HG03095 (cell line): ENCODE measurements around the gene TSHR.

Experiments used
- ATAC-seq: cut with Tn5 transposase; IDR thresholded peaks from one replicate; pipeline ENCODE4 v1.9.1; 2021; ENCODE audit warnings: moderate library complexity; ENCODE audit not compliant: unreplicated experiment

TSHR gene

GRCh38 chr14:81127785-81128184, 172.4 kb downstream of the TSHR start:
- no peak for ATAC-seq

- no peak for ATAC-seq
These were observed 173.8 kb downstream of the TSHR start for GRCh38 chr14:81129242-81129641.

DNA sequence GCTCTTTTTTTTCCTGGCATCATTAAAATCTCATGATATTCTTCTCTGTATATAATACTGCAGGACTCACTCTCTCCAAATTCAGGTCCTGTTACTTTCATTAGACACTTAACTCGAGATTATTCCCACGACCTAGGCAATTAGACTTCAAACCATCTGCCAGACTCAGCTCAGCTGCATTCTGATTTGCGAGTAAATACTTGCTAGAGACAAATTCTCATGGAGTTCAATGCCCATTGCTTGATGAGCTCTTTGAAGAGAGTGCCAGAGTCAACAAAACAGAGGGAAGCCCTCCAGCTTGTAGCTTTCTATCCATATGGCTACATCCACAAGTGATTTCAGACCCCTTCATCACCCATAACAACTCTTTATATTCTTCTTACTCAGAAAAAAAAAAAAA, 177.0 kb downstream of the TSHR start:
- no peak for ATAC-seq

DNA sequence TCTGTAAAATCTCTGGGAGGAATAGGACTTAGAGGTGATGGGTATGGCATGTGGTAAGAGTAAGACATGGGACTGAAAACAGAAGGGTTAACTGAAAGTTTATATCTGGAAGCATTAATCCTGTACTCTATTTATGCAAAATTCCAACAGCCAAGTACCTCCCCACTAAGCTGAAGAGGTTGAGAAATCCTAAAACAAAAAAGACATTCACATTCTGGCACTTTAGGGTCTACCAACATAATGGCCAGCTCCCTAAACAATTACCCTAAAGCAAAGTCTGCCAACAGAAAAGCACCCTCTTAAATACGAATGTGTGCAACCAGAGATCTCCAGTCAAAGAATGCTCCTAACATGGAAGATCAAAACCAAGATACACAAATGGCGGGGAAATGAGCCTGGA, 178.0 kb downstream of the TSHR start:
- ATAC-seq: no peak

- no peak for ATAC-seq
These were observed 181.9 kb downstream of the TSHR start for GRCh38 chr14:81137316-81137715.

GRCh38 chr14:81138429-81138828, 183.0 kb downstream of the TSHR start:
- no peak for ATAC-seq

GRCh38 chr14:81141426-81141825, 186.0 kb downstream of the TSHR start:
- no peak for ATAC-seq

DNA sequence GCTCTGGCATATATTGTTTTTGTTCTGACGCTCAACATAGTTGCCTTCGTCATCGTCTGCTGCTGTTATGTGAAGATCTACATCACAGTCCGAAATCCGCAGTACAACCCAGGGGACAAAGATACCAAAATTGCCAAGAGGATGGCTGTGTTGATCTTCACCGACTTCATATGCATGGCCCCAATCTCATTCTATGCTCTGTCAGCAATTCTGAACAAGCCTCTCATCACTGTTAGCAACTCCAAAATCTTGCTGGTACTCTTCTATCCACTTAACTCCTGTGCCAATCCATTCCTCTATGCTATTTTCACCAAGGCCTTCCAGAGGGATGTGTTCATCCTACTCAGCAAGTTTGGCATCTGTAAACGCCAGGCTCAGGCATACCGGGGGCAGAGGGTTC, 188.4 kb downstream of the TSHR start:
- no peak for ATAC-seq

- ATAC-seq: no peak
These were observed 189.6 kb downstream of the TSHR start for GRCh38 chr14:81144824-81145603.

- ATAC-seq: no peak
These were observed 191.9 kb downstream of the TSHR start for GRCh38 chr14:81147140-81147897.

DNA sequence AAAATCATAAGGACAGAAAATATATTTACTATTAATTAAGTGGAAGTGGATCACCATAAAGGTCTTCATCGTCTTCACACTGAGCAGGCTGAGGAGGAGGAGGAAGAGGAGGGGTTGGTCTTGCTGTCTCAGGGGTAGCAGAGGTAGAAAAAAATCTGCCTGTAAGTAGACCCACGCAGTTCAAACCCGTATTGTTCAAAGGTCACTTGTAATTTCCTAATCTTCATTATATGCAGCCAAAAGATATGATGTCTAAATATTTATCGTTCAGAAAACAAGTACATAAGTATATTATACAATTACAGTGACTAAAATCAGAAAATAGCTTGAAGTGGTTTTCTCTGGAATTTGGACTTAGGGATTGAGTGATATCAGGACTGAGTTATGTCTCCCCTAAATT, 193.2 kb downstream of the TSHR start:
- no peak for ATAC-seq

GRCh38 chr14:81153187-81153586, 197.8 kb downstream of the TSHR start:
- no peak for ATAC-seq

DNA sequence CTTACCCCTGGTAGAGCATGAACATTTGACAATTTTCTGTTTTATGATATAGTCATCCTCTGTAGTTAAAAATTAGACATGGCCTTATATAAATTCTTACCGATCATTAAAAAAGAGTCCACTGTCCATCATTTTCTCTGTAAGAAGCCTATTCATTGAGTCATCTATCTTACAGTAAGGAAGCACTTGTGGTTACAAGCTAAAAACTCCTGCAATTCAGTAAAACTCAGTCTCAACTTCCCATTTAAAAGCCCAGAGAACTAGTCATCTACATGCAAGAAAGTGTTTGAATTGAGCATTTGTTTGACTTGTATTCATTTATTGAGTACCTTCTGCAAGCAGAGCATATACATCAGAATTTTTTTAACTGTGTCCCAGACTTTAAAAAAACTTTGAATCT, 202.0 kb downstream of the TSHR start:
- no peak for ATAC-seq

DNA sequence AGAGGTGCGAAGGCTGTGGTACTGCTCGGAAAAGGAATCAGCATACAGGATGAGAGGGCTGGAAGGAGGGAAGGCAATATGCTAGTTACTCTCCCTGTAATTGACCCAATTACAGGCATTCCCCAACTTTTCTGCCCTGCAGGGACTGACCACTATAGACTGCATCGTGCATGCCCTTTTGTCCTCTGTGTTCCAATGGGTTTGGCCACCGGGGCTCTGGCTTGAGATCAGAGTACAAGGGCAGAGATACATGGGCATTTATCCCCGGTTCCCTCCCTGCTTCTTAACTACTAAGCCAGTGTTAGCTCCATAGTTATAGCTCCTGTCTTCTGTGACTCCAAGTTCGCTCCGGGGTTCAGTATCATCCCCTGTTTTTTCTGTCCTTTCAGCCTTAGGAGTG, 205.7 kb downstream of the TSHR start:
- ATAC-seq: no peak

DNA sequence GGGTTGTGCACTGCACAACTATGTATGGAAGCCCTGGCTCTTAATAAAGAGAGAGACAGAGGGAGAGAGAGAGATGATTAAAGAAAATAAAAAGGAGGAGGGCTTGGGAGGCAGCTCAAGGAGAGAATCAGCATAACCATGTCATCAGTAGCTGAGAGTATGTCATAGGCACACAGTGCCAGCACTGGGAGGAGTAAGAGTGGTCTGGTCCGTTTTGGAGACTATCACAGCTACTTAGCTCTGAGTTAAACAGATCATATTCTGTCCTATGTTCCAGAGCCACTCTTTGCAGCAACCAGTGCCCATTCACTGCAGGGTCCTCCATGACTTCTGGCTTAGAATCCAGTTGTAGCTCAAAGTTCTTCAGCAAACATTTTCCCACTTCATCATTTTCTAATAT, 206.3 kb downstream of the TSHR start:
- no peak for ATAC-seq

DNA sequence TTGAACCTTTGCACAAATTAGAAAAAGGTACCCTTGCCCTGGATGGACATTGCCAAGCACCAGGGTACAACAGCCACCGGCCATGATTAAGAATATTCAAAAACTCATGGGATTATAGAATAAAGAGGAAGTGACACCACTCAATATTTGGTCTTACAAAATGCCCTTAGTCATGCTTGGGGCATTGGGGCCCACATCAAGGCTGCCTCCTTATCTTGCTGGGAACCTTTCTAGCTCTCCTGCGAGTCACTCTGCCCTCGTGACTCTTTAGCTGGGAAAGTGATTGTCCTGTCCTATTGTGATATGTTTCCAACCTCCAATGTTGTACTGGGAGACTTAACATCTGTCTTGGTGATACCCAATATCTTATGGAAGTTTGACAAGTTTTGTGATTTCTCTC, 207.5 kb downstream of the TSHR start:
- no peak for ATAC-seq

GRCh38 chr14:81164167-81164774, 208.8 kb downstream of the TSHR start:
- peak; percentile 88 for ATAC-seq

GRCh38 chr14:81165188-81165587, 209.8 kb downstream of the TSHR start:
- ATAC-seq: no peak

- ATAC-seq: no peak
These were observed 210.7 kb downstream of the TSHR start for GRCh38 chr14:81166121-81166520.

- ATAC-seq: no peak
These were observed 213.8 kb downstream of the TSHR start for GRCh38 chr14:81169267-81169666.

GRCh38 chr14:81169711-81170103, 214.3 kb downstream of the TSHR start:
- peak; percentile 11 for ATAC-seq
